ENCODE data around the gene CFAP47. TPM values are rescaled to one million over a fixed set of nuclear protein-coding genes. Genes with fewer than 3 reads are reported as not detected.

Gene CFAP47
- total and polyA plus RNA-seq, 4 experiments from 2014 or later, result not detected

- ChIA-PET POLR2A (ENCODE audit: partially characterized antibody) (no interaction called here), CTCF (ENCODE audit: partially characterized antibody) (no interaction called here)
- intact Hi-C loops (cut with micrococcal nuclease), result no loop called here
- no peak for DNase-seq
- no peaks in the 10 kb centered on the region for H3K27me3 Mint-ChIP-seq
- no peaks in the 10 kb centered on the region for H3K27me3 ChIP-seq (ENCODE audit: insufficient read depth, low read length)
- peaks cover 0 to 5% (median under 1%) of the 10 kb centered on the region in 8 donors for H3K9me3 Mint-ChIP-seq
- no peaks in the 10 kb centered on the region for H3K9me3 ChIP-seq (ENCODE audit: control insufficient read depth in 1 of 2, low read length in 2 of 2)
- H3K4me3 Mint-ChIP-seq, result no peak overlapping the region
- H3K4me3 ChIP-seq (ENCODE audit: low read length in 2 of 2), result no peak overlapping the region
- no peaks in the 10 kb centered on the region for H3K4me1 ChIP-seq (ENCODE audit: insufficient read depth, low read length)
- no peak overlapping the region for H3K27ac ChIP-seq (ENCODE audit: low read depth, low read length)
- no peaks in the 10 kb centered on the region for H3K36me3 ChIP-seq (ENCODE audit: insufficient read depth, low read length)
- no peaks in the 10 kb centered on the region for H3K36me3 Mint-ChIP-seq
- H3K27ac Mint-ChIP-seq, result no peak overlapping the region
- no peaks in the 10 kb centered on the region for H3K4me1 Mint-ChIP-seq
Measured at GRCh38 chrX:36102425-36102824, 182.9 kb downstream of the CFAP47 start.

GRCh38 chrX:36116222-36116621, 196.7 kb downstream of the CFAP47 start:
- ChIA-PET POLR2A (ENCODE audit: partially characterized antibody) (no interaction called here), CTCF (ENCODE audit: partially characterized antibody) (no interaction called here)
- no peak overlapping the region for H3K4me3 ChIP-seq (ENCODE audit: low read length in 2 of 2)
- no peaks in the 10 kb centered on the region for H3K27me3 ChIP-seq (ENCODE audit: insufficient read depth, low read length)
- no peaks in the 10 kb centered on the region for H3K9me3 ChIP-seq (ENCODE audit: control insufficient read depth in 1 of 2, low read length in 2 of 2)
- intact Hi-C loops (cut with micrococcal nuclease), result no loop called here
- peaks cover 0 to 17% (median 6%) of the 10 kb centered on the region in 8 donors for H3K9me3 Mint-ChIP-seq
- DNase-seq, result no peak
- no peak overlapping the region for H3K27ac ChIP-seq (ENCODE audit: low read depth, low read length)
- H3K4me3 Mint-ChIP-seq, result no peak overlapping the region
- H3K27ac Mint-ChIP-seq, result no peak overlapping the region
- no peaks in the 10 kb centered on the region for H3K36me3 Mint-ChIP-seq
- no peaks in the 10 kb centered on the region for H3K4me1 Mint-ChIP-seq
- H3K4me1 ChIP-seq (ENCODE audit: insufficient read depth, low read length), result no peaks in the 10 kb centered on the region
- H3K36me3 ChIP-seq (ENCODE audit: insufficient read depth, low read length), result no peaks in the 10 kb centered on the region
- no peaks in the 10 kb centered on the region for H3K27me3 Mint-ChIP-seq

GRCh38 chrX:36159254-36159653, 239.7 kb downstream of the CFAP47 start:
- ChIA-PET CTCF (ENCODE audit: partially characterized antibody) (no interaction called here), POLR2A (ENCODE audit: partially characterized antibody) (no interaction called here)
- Mint-ChIP-seq H3K4me3 (no peak overlapping the region), H3K9me3 (no peaks in the 10 kb centered on the region), H3K27ac (no peak overlapping the region), H3K27me3 (no peaks in the 10 kb centered on the region), H3K36me3 (no peaks in the 10 kb centered on the region), H3K4me1 (no peaks in the 10 kb centered on the region)
- intact Hi-C loops (cut with micrococcal nuclease), result no loop called here
- H3K36me3 ChIP-seq (ENCODE audit: insufficient read depth, low read length), result no peaks in the 10 kb centered on the region
- H3K9me3 ChIP-seq (ENCODE audit: control insufficient read depth in 1 of 2, low read length in 2 of 2), result no peaks in the 10 kb centered on the region
- H3K27me3 ChIP-seq (ENCODE audit: insufficient read depth, low read length), result no peaks in the 10 kb centered on the region
- no peak overlapping the region for H3K27ac ChIP-seq (ENCODE audit: low read depth, low read length)
- H3K4me1 ChIP-seq (ENCODE audit: insufficient read depth, low read length), result no peaks in the 10 kb centered on the region
- no peak overlapping the region for H3K4me3 ChIP-seq (ENCODE audit: low read length in 2 of 2)
- DNase-seq, result no peak

GRCh38 chrX:36160081-36160480, 240.5 kb downstream of the CFAP47 start:
- no peak for DNase-seq
- CTCF ChIA-PET (ENCODE audit: partially characterized antibody), result no interaction called here
- H3K36me3 Mint-ChIP-seq, result no peaks in the 10 kb centered on the region

GRCh38 chrX:36198575-36198974, 279.0 kb downstream of the CFAP47 start:
- Histone ChIP-seq H3K27ac (ENCODE audit: low read depth, low read length) (no peak overlapping the region), H3K9me3 (ENCODE audit: control insufficient read depth in 1 of 2, low read length in 2 of 2) (no peaks in the 10 kb centered on the region), H3K4me1 (ENCODE audit: insufficient read depth, low read length) (no peaks in the 10 kb centered on the region), H3K27me3 (ENCODE audit: insufficient read depth, low read length) (no peaks in the 10 kb centered on the region), H3K36me3 (ENCODE audit: insufficient read depth, low read length) (no peaks in the 10 kb centered on the region), H3K4me3 (ENCODE audit: low read length in 2 of 2) (no peak overlapping the region)
- ChIA-PET POLR2A (ENCODE audit: partially characterized antibody) (no interaction called here), CTCF (ENCODE audit: partially characterized antibody) (no interaction called here)
- H3K4me1 Mint-ChIP-seq, result no peaks in the 10 kb centered on the region
- no peak for DNase-seq
- H3K9me3 Mint-ChIP-seq, result peaks cover 0 to 5% (median 0%) of the 10 kb centered on the region in 8 donors
- H3K36me3 Mint-ChIP-seq, result no peaks in the 10 kb centered on the region
- no peak overlapping the region for H3K4me3 Mint-ChIP-seq
- H3K27ac Mint-ChIP-seq, result no peak overlapping the region
- intact Hi-C loops (cut with micrococcal nuclease), result no loop called here
- no peaks in the 10 kb centered on the region for H3K27me3 Mint-ChIP-seq

More at GRCh38 chrX:36160081-36160480, 240.5 kb downstream of the CFAP47 start:
- H3K27ac ChIP-seq (ENCODE audit: low read depth, low read length), result no peak overlapping the region
- Mint-ChIP-seq H3K9me3 (no peaks in the 10 kb centered on the region), H3K4me1 (no peaks in the 10 kb centered on the region), H3K27ac (no peak overlapping the region), H3K4me3 (no peak overlapping the region), H3K27me3 (no peaks in the 10 kb centered on the region)
- no peaks in the 10 kb centered on the region for H3K9me3 ChIP-seq (ENCODE audit: control insufficient read depth in 1 of 2, low read length in 2 of 2)
- H3K4me3 ChIP-seq (ENCODE audit: low read length in 2 of 2), result no peak overlapping the region
- intact Hi-C loops (cut with micrococcal nuclease), result no loop called here
- H3K4me1 ChIP-seq (ENCODE audit: insufficient read depth, low read length), result no peaks in the 10 kb centered on the region
- H3K36me3 ChIP-seq (ENCODE audit: insufficient read depth, low read length), result no peaks in the 10 kb centered on the region
- H3K27me3 ChIP-seq (ENCODE audit: insufficient read depth, low read length), result no peaks in the 10 kb centered on the region
- POLR2A ChIA-PET (ENCODE audit: partially characterized antibody), result no interaction called here

GRCh38 chrX:36199928-36200327, 280.4 kb downstream of the CFAP47 start:
- Mint-ChIP-seq H3K4me3 (no peak overlapping the region), H3K27ac (no peak overlapping the region), H3K36me3 (no peaks in the 10 kb centered on the region), H3K9me3 (no peaks in the 10 kb centered on the region), H3K4me1 (no peaks in the 10 kb centered on the region), H3K27me3 (no peaks in the 10 kb centered on the region)
- CTCF ChIA-PET (ENCODE audit: partially characterized antibody), result no interaction called here
- Histone ChIP-seq H3K4me3 (ENCODE audit: low read length in 2 of 2) (no peak overlapping the region), H3K36me3 (ENCODE audit: insufficient read depth, low read length) (no peaks in the 10 kb centered on the region), H3K4me1 (ENCODE audit: insufficient read depth, low read length) (no peaks in the 10 kb centered on the region), H3K27me3 (ENCODE audit: insufficient read depth, low read length) (no peaks in the 10 kb centered on the region), H3K9me3 (ENCODE audit: control insufficient read depth in 1 of 2, low read length in 2 of 2) (no peaks in the 10 kb centered on the region), H3K27ac (ENCODE audit: low read depth, low read length) (no peak overlapping the region)
- DNase-seq, result no peak
- intact Hi-C loops (cut with micrococcal nuclease), result no loop called here
- POLR2A ChIA-PET (ENCODE audit: partially characterized antibody), result no interaction called here

- H3K27me3 Mint-ChIP-seq, result no peaks in the 10 kb centered on the region
- no peak for DNase-seq
- no peaks in the 10 kb centered on the region for H3K4me1 Mint-ChIP-seq
- H3K36me3 Mint-ChIP-seq, result no peaks in the 10 kb centered on the region
- no peak overlapping the region for H3K4me3 Mint-ChIP-seq
- ChIA-PET POLR2A (ENCODE audit: partially characterized antibody) (no interaction called here), CTCF (ENCODE audit: partially characterized antibody) (no interaction called here)
- Histone ChIP-seq H3K4me1 (ENCODE audit: insufficient read depth, low read length) (no peaks in the 10 kb centered on the region), H3K27ac (ENCODE audit: low read depth, low read length) (no peak overlapping the region), H3K4me3 (ENCODE audit: low read length in 2 of 2) (no peak overlapping the region), H3K36me3 (ENCODE audit: insufficient read depth, low read length) (no peaks in the 10 kb centered on the region), H3K9me3 (ENCODE audit: control insufficient read depth in 1 of 2, low read length in 2 of 2) (no peaks in the 10 kb centered on the region), H3K27me3 (ENCODE audit: insufficient read depth, low read length) (no peaks in the 10 kb centered on the region)
- no peak overlapping the region for H3K27ac Mint-ChIP-seq
- H3K9me3 Mint-ChIP-seq, result peaks cover 0 to 4% (median 0%) of the 10 kb centered on the region in 8 donors
- intact Hi-C loops (cut with micrococcal nuclease), result no loop called here
Measured at GRCh38 chrX:36214924-36215323, 295.4 kb downstream of the CFAP47 start.

- Histone ChIP-seq H3K36me3 (ENCODE audit: insufficient read depth, low read length) (no peaks in the 10 kb centered on the region), H3K4me1 (ENCODE audit: insufficient read depth, low read length) (no peaks in the 10 kb centered on the region), H3K27me3 (ENCODE audit: insufficient read depth, low read length) (no peaks in the 10 kb centered on the region), H3K4me3 (ENCODE audit: low read length in 2 of 2) (no peak overlapping the region), H3K27ac (ENCODE audit: low read depth, low read length) (no peak overlapping the region), H3K9me3 (ENCODE audit: control insufficient read depth in 1 of 2, low read length in 2 of 2) (no peaks in the 10 kb centered on the region)
- H3K9me3 Mint-ChIP-seq, result peaks cover 0 to 4% (median 0%) of the 10 kb centered on the region in 8 donors
- DNase-seq, result no peak
- ChIA-PET POLR2A (ENCODE audit: partially characterized antibody) (no interaction called here), CTCF (ENCODE audit: partially characterized antibody) (no interaction called here)
- H3K4me1 Mint-ChIP-seq, result no peaks in the 10 kb centered on the region
- no peak overlapping the region for H3K4me3 Mint-ChIP-seq
- H3K27ac Mint-ChIP-seq, result no peak overlapping the region
- intact Hi-C loops (cut with micrococcal nuclease), result no loop called here
- no peaks in the 10 kb centered on the region for H3K36me3 Mint-ChIP-seq
- H3K27me3 Mint-ChIP-seq, result no peaks in the 10 kb centered on the region
Measured at GRCh38 chrX:36218801-36219200, 299.3 kb downstream of the CFAP47 start.
